GM12865 (cell line): ENCODE data around the gene WDR70.
"Not testable (repeated sequence)": the region's sequence is repeated elsewhere in the genome, so short reads cannot be mapped to it uniquely, and the experiment has no call there.

Experiments used
- DNase-seq: peaks from one replicate; pipeline ENCODE4 v3.0.0; 2010; ENCODE audit warnings: low read depth
- H3K4me3 ChIP-seq: 2 replicates; pipeline ENCODE4 v1.5.1; 2011; ENCODE audit warnings: mild to moderate bottlenecking, low read depth, low read length, control low read depth
- CTCF ChIP-seq: IDR thresholded peaks from 2 replicates; pipeline ENCODE4 v1.5.1; 2011; ENCODE audit warnings: low read length, control low read depth, low read depth, inconsistent platforms; ENCODE audit not compliant: insufficient read depth; ENCODE audit errors: missing control alignments

Gene WDR70

GRCh38 chr5:37471666-37472197 is 92.6 kb downstream of the WDR70 start:
- no peak for TF ChIP-seq CTCF
- no peak for DNase-seq
- H3K4me3 ChIP-seq: no peak overlapping the region

GRCh38 chr5:37477426-37477825 is 98.3 kb downstream of the WDR70 start:
- no peak overlapping the region for H3K4me3 ChIP-seq
- DNase-seq: no peak
- TF ChIP-seq CTCF: no peak

- no peak overlapping the region for H3K4me3 ChIP-seq
- TF ChIP-seq CTCF: no peak
- DNase-seq: no peak
Observed at GRCh38 chr5:37478121-37478894, 99.2 kb downstream of the WDR70 start.

GRCh38 chr5:37481395-37481794 is 102.3 kb downstream of the WDR70 start:
- not testable (repeated sequence) for DNase-seq

GRCh38 chr5:37490120-37490810 is 111.1 kb downstream of the WDR70 start:
- TF ChIP-seq CTCF: no peak
- H3K4me3 ChIP-seq: no peak overlapping the region
- DNase-seq: no peak

More at GRCh38 chr5:37481395-37481794, 102.3 kb downstream of the WDR70 start:
- H3K4me3 ChIP-seq: not testable (repeated sequence)

GRCh38 chr5:37490931-37491330 is 111.8 kb downstream of the WDR70 start:
- TF ChIP-seq CTCF: no peak
- DNase-seq: no peak
- H3K4me3 ChIP-seq: no peak overlapping the region

GRCh38 chr5:37492778-37493555 is 113.8 kb downstream of the WDR70 start:
- TF ChIP-seq CTCF: no peak

More at GRCh38 chr5:37492778-37493555, 113.8 kb downstream of the WDR70 start:
- no peak overlapping the region for H3K4me3 ChIP-seq
- DNase-seq: no peak
